ENCODE measurements around the gene SRI. TPM values are rescaled to one million over a fixed set of nuclear protein-coding genes. Genes with fewer than 3 reads are reported as not detected.
"Not testable (repeated sequence)": the region's sequence is repeated elsewhere in the genome, so short reads cannot be mapped to it uniquely, and the experiment has no call there.

Gene SRI
- total RNA-seq, 1 donor from 2014 or later: 42.3 TPM

- DNase-seq: no peak
Observed at GRCh38 chr7:88176190-88176589, 43.6 kb downstream of the SRI start.

GRCh38 chr7:88172842-88173241 lies 47.0 kb downstream of the SRI start:
- no peak for DNase-seq

- DNase-seq: peak; percentile 41
Observed at GRCh38 chr7:88169717-88170320, 50.0 kb downstream of the SRI start.

- no peak for DNase-seq
Observed at GRCh38 chr7:88167721-88168120, 52.1 kb downstream of the SRI start.

GRCh38 chr7:88167223-88167622 lies 52.6 kb downstream of the SRI start:
- DNase-seq: no peak

- DNase-seq: no peak
Observed at GRCh38 chr7:88165697-88166096, 54.1 kb downstream of the SRI start.

GRCh38 chr7:88159741-88160140 lies 60.1 kb downstream of the SRI start:
- DNase-seq: not testable (repeated sequence)

- no peak for DNase-seq
Observed at GRCh38 chr7:88156356-88156755, 63.5 kb downstream of the SRI start.

- DNase-seq: no peak
Observed at GRCh38 chr7:88155756-88156155, 64.1 kb downstream of the SRI start.

Other genes with a start within 250 kb of the SRI start
- 10.1 TPM for gene STEAP4, start 86.9 kb upstream of the SRI start, total RNA-seq

Measured in skin of body (tissue), 2 donors.